ENCODE measurements around the gene RILPL1.

- TF ChIP-seq TCF12 (IDR thresholded peaks at IDR 0.05; ENCODE audit: low read depth) (no peak), CREB1 (IDR thresholded peaks at IDR 0.05; ENCODE audit: low read depth) (no peak), MAX (IDR thresholded peaks at IDR 0.05) (no peak), TAF1 (IDR thresholded peaks at IDR 0.05; ENCODE audit: low read depth) (no peak), ZBTB7A (IDR thresholded peaks at IDR 0.05; ENCODE audit: low read depth) (no peak), RAD21 (IDR thresholded peaks at IDR 0.05; ENCODE audit: low read depth) (no peak), YY1 (IDR thresholded peaks at IDR 0.05; ENCODE audit: low read depth) (no peak), REST (IDR thresholded peaks at IDR 0.05; ENCODE audit: low read depth) (no peak), EGR1 (IDR thresholded peaks at IDR 0.05) (no peak), CEBPB (IDR thresholded peaks at IDR 0.05) (no peak)
These were observed 11.4 kb downstream of the RILPL1 start for GRCh38 chr12:123522164-123522563.
